Activated effector memory CD4-positive, alpha-beta T cell treated with Interleukin-2 at 50 U/mL for 16 hours (primary cell): Measurements from ENCODE around the gene KCNQ4.

Experiments
- DNase-seq: peaks from one replicate; pipeline ENCODE4 v3.0.0-alpha.2; 2020

KCNQ4 gene

GRCh38 chr1:40822890-40823289, 39.3 kb downstream of the KCNQ4 start:
- DNase-seq: no peak

- DNase-seq: no peak
Measured at GRCh38 chr1:40823345-40823744, 39.8 kb downstream of the KCNQ4 start.

DNA sequence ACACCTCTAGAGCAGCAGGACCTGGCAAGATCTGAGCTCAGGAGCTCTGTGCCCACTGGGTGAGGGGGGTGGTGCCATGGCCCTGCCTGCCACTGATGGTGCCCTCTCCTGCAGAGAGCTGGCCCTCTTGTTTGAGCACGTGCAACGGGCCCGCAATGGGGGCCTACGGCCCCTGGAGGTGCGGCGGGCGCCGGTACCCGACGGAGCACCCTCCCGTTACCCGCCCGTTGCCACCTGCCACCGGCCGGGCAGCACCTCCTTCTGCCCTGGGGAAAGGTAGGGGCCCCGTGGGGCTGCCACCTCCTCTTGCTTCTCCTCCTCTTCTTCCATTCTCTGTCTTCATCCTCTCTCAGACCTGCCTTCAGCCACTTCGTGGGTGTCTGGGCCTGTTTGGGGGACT, 40.4 kb downstream of the KCNQ4 start:
- no peak for DNase-seq

DNA sequence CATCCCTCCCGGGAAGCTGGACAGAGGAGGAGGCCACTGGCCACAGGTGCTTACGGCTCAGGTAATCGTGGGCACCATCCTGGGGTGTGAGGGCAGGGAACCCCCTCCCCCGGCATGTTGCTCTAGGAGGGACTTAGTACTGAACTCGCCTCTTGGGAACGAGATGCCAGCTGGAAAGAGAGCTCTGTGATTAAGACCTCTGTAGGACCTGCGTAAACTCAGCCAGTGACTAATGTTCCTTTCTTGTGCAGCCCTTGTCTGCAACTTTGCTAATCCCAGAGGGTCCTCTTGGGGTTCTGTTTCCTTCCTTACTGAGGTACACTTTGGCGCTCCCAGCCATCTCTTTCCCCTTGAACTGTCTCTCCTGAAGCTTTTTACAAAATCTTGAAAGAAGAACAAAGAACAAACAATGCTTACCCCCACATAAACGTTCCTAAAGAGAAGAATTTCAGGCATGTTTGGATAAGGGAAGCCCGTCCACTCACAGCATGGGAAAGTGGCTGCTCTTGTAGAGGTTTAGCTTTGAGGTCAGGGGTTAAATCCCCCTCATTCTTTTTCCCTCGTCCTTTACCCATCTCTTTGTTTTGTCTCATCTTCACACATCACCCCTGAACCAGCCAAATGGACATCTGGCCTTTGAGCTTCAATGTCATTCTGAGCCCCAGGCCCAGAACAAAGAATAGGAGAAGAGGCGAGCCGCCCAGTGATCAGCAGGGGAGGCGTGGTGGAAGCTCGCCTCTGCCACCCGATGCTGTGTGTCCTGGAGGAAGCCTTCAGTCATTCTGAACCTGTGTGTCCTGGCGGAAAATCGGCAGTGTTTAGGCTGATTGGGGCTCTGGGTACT, 41.2 kb downstream of the KCNQ4 start:
- DNase-seq: no peak

GRCh38 chr1:40825435-40825788, 41.8 kb downstream of the KCNQ4 start:
- DNase-seq: no peak

GRCh38 chr1:40825996-40826395, 42.4 kb downstream of the KCNQ4 start:
- no peak for DNase-seq

GRCh38 chr1:40829631-40830245, 46.2 kb downstream of the KCNQ4 start:
- no peak for DNase-seq

DNA sequence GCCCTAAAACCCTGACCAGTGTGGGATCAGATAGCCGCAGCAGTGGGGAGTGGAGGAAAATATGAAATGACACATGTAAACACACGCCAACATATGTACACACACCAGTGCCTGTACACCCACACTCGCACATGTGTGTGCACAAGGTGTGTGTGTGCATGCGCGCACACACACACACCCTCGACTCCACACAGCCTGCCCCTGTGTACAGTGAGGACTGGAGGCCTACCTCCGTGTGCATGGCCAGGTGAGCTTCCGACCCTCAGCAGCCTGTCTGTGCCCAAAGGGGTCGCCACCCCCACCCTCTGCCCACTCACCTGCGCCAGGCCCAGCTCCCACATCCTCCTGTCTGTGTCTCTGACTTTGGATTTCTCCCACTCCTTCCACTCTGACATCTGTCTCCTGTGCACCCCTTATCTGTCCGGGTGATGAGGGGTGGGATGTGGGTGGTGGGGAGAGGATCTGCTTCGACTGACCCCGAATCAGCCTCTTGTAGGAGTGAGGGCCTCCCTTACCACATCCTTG, 46.9 kb downstream of the KCNQ4 start:
- no peak for DNase-seq

- DNase-seq: no peak
Measured at GRCh38 chr1:40831001-40831732, 47.6 kb downstream of the KCNQ4 start.

DNA sequence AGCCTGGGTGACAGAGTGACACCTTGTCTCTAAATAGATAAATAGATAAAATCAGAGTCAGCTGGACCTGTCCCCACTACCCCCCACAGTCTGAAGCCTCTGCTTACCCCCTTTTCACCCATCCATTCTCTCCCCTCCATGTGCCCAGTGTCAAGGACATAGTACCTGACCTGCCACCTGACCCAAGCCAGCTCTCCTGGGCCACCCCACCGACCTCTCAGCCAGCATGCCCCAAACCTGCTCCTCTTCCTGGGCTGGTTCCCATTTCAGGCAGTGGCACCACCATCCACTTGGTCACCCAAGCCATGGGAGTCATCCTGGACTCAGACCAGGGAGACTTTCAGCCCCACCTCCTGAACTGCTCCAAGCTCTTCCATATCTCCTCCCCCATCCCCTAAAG, 50.4 kb downstream of the KCNQ4 start:
- DNase-seq: no peak

- DNase-seq: no peak
Measured at GRCh38 chr1:40834968-40835545, 51.5 kb downstream of the KCNQ4 start.

- no peak for DNase-seq
Measured at GRCh38 chr1:40836283-40836682, 52.7 kb downstream of the KCNQ4 start.

DNA sequence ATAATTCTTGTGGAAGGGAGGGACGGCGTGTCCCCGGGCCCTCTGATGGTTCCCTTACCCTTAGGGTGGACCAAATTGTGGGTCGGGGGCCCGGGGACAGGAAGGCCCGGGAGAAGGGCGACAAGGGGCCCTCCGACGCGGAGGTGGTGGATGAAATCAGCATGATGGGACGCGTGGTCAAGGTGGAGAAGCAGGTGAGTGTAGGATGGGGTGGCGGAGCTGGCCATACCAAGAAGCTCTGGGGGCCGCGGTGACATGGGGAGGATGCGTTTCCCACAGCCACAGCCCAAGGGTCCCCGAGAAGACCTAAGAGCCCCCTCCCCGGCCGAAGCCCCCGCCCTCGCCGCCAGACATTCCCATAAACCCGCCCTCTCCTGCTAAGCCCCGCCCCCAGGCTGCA, 54.0 kb downstream of the KCNQ4 start:
- no peak for DNase-seq

GRCh38 chr1:40838045-40838979, 54.7 kb downstream of the KCNQ4 start:
- DNase-seq: no peak

- no peak for DNase-seq
Measured at GRCh38 chr1:40838980-40839942, 55.7 kb downstream of the KCNQ4 start.

DNA sequence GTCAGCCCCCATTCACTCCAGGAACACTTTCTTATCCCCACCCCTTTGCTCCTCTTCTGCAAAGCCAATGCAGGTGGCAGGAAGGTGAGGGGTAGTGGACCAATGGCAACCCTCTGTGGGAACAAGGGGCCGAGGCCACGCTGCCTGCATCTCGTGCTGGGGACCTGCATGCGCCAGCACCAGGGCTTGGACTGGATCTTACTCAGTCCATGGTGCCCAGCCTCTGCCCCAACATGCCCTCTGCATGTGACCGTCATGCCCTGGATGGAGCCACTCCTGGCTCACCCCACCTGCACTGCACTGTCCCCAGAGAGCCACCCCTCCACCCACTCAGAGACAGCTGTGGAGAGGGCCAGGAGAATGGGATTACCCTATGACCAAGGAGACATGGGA, 56.4 kb downstream of the KCNQ4 start:
- no peak for DNase-seq

DNA sequence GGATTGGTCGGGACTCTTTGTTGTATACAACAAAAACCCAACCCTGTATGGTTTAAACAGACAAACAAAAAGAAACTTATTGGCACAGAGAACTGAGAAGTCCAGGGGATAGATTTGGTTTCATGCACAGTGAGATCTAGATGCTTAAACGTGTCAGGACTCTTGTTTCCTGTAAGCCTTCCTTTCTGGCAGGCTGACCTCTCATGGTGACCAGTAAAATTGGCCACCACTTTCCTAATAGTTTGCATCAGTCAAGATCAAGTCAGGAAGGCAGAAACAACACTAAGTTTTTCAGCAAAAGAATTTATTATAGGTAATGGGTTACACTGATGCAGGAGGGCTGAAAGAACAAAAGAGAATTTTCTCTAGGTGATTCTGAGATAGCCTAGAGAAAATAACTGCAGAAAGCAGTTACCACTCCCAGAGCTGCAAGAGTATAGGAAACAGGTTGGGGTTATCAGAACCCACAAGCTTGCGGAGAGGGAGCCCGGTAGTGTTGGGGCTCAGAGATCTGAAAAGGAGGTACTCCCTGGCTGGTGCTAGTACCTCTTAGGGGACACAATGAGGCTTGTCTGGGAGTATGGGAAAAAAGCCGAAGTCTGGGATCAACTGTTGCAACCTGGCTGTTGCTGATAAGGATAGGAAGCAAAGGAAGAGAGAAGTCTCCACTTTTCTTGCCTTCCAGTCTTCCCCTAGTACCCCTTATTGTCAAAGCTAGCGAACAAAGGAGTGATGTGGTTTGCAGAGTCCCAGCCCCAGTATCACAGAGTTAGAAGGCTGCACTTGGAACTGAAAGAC, 57.1 kb downstream of the KCNQ4 start:
- no peak for DNase-seq

GRCh38 chr1:40841602-40842001, 58.0 kb downstream of the KCNQ4 start:
- no peak for DNase-seq

DNA sequence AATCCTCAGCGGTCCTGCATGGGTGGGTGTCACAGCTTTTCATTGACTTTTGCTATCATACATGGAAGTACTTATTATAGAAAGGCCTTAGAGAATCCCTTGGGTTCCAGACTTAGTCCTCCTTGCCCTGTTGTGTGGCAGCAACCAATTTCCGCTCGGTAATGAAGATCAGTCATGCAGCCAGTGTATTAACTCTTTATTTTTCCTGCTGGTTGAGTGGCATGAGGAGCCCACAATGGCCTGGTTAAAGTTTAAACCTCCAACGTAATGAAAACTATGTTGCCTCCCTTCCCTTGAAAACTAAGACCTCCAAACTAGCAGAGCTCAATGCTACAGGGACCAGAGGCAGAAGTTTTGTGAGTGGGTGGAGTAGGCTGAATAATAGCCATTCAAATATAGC, 58.6 kb downstream of the KCNQ4 start:
- DNase-seq: no peak

DNA sequence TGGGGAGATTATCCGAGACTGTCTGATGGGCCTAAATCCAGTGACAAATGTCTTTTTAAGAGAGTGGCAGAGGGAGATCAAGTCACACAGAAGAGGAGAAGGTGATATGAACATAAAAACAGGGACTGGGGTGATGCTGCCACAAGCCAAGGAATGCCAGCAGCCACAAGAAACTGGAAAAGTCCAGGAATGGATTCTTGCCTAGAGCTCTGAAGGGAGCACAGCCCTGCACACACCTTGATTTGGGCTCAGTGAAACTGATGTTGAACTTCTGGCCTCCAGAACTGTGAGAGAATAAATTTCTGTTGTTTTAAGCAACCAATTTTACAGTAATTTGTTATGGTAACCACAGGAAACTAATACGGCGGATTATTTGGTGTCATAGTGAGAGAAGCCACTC, 59.1 kb downstream of the KCNQ4 start:
- no peak for DNase-seq
